ENCODE measurements around the gene GADD45GIP1.

The GADD45GIP1 gene

DNA sequence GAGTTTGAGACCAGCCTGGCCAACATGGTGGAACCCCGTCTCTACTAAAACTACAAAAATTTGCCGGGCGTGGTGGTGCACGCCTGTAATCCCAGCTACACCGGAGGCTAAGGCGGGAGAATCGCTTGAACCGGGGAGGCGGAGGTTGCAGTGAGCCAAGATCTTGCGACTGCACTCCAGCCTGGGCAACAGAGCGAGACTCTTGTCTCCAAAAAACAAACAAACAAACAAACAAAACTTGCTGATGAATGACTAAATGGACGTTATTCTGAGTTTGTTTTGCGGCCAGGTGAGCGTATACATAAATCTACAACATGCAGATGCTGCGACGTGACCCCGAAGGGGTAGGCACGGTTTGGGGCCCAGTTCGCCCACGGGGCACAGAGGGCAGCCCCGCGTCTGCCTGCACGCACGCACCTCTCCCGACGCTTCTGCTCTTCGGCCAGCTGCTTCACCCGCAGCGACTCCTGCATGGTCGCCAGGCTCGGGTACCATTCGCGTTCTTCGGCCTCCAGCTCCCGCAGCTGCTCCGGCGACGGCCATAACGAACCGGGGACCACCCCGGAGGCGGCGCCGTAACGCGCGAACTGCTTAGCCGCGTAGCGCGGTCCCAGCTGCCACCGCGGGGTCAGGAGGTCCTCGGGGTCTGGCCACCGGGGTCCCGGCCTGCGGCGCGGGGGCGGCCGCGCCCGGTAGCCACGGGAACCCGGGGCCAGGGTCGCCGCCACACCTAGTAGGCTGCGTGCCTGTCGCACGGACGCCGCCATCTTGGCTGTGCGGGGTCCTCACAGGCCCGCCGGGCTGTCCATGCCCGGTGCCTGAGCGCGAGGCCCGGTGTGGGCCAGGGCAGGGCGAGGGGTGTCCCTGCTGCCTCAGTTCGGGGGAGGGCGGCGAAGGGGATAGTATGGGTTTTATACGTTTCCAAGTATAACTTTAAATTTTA is at the start of gene GADD45GIP1:
Gene GADD45GIP1 (minus strand): TSS at position 778 of the 943 bp plus-strand sequence. CDS start 11 bp downstream, at position 767.
- peak; percentile 80 for DNase-seq

DNA sequence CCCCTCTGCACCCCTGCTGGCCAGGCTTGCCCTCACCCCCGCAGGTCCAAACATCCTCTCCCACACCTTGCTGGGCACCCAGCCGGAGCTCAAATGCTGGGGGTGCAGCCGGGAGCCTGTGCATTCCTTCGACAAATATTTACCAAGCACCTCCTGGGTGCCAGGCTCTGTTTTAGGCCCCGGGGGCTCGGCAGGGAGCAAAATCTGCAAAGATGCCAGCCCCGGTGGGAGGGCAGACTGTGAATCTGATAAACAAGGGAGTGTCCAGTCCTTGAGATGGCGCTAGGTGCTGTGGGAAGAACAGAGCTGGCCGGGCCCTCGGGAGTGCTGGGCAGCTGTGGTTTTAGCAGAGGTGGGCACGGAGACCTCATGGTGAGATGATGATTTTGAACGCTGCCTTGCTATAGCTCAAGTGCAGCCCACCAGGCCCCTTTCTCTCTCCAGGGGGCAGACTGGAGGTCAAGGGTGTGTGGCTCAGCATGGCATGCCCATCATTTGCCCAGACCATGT is 48.9 kb upstream of the GADD45GIP1 start:
- no peak for DNase-seq

DNA sequence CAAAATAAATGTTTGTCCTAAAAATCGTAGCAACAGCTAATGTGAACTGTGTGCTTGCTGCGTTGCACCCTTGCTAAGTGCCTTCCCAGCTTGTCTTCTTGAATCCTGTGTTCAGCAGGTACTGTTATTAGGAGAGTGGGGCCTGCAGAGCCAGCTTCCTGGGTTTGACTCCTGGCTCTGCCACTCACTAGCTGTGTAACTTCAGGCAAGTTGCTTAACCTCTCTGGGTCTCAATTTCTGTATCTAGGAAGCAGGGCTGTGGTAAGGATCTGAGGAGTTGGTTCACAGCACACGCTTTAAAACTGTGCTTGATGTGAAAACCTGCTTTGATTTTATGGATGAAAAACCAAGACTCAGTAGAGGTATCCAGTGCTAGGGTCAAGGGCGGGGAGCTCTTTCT is 48.2 kb upstream of the GADD45GIP1 start:
- no peak for DNase-seq

DNA sequence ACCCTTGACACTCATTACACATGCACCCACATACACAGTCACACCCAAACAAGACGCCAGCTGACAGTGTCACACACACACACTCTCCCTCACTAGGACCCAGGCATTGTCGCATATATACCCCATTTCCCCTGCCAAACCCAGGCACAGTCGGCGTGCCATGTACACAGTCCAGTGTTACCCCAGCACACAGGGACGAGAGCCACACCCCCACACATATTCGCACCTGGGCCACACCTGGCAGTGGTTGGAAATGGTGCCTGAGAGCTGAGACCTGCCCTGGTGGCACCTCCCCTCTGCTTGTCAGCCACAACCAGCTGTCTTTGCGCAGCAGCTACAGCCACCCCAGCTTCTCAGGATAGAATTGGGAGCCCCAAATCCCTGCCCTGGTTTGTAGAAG is 47.2 kb upstream of the GADD45GIP1 start:
- DNase-seq = no peak

DNA sequence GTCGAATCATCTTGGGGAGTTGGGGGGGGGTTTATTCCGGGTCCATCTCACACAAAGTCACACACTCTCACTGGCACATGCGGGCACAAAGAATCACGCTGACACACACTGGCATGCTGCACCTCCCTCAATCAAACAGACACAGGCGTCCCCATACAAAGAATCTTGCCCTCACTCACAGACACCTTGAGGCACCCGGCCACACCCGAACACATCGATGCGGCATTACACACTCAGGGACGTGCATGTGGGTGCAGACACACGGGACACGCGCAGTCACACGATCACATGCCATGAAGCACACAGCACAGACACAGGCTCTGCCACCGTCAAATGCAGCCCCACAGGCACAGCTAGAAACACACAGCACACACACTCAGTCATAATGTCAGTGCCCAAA is 46.1 kb upstream of the GADD45GIP1 start:
- no peak for DNase-seq

DNA sequence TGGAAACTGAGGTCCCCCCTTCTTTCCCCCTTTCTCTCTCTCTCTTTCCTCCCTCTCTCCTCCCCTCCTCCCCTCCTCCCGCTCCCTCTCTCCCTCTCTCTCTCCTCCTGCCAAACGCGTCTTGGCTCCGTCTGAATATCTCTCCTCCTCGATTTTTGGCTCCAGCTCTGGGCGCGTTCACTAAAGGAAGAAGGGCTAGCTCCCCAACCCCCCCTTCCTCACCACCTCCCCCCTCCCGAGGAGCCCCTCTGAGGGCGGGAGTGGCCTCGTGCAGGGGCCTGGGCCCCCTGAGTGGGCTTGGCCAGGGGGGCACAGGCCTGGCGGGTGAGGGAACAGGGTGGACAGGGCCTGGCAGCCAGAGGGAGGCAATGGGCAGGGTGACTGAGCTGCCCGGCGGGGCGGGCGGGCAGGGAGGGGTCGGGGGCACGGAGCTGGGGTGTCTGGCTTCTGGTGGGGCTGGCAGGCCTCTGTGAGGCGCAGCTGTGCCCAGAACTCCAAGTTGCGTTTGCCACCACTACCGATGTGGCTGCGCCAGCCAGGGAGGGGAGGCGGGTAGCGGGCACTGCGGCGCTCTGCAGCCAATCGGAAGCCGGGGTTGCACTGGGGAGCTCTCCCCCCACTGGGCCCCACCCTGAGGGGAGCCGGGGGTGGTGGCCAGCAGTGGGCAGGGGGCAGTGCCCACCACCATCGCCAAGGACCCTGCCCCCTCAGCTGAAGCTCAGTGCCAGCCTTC is 45.3 kb upstream of the GADD45GIP1 start:
- DNase-seq = no peak

DNA sequence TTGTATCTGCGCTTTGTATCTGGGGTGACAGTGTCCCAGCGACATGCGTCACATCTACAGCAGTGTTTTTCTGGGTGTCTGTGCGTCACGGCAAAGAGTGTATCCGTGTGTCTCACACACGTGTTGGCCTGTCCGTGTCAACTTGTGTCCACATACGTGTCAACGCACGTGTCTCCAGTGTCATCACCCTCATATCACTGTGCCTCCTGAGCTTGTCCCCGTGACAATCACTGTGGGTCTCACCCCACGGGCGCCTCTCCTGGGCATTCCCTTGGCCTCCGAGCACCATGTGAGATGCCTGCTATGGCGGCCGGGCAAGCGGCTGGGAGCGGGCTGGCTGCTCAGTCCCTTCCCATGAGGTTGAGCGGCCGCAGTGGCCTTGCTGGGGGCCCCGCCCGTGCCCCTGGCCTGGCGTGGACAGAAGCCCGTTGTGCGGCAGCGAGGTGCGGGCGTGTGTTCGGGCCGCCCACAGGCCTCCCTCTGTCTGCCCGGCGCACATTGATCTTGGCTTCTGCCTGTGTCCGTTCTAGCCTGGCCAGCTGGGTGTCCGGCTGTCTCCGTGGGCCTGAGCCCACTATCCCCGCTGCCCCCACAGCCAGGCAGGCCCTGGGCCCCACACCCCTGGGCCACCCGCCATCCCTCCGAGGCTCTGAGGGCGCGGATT is 44.6 kb upstream of the GADD45GIP1 start:
- DNase-seq = no peak

DNA sequence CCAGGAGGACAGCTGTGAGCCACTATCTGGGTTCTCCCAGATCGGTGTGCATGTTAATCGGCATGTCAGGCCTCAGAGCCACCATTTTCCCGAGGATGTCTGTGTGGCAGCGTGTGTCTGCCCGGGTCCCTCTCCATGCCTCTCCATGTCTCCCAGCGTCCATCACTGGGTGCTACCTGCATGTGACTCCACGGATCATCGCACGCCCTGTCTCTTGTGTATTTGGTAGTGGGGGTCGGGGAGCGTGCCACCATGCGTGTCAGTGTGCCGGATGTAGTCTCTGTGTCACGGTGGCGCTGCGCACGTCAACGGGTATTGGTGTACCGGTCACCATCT is 44.1 kb upstream of the GADD45GIP1 start:
- no peak for DNase-seq

DNA sequence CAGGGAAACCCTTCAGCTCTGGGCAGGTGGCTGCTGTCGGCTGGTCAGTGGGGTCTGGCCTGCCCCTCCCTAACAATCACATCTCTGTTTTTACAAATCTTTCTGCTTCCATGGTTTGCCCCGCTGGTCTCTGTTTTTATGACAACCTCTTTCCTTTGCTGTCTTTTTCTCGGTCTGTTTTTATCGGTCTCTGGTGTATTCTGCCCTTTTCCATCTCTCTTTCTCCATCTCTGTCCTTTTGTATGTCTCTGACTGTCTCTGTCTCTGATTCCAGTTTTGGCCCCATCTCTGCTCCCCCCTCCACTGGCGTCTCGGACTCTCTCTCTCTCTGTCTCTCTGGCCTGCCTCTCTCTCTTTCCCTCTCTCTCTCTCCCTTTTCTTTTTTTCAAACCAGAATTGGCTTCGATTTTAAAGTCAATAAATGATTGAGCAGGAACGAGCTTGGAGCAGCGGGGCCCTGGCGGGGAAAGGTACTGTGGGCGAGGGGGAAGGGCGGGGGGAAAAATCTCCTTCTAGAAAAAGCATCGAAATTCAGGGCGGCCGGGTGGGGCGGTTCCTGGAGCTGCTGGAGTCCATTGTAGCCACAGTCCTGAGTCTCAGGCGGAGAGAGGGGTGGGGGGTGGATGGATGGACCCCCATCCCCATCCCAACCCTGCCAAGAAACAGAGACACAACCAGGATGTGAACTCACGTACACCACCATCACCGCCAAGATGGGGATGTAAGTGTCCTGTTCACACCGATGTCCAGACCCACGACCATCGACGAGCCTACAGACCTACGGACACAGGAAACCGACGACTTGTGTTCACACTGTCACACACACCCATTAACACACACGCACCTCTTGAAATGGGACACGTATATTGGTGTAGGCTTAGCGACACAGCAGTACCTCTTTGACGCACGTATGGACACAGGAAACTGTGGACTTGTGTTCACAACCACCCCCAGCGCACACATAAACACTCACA is 41.2 kb upstream of the GADD45GIP1 start:
- DNase-seq = no peak

DNA sequence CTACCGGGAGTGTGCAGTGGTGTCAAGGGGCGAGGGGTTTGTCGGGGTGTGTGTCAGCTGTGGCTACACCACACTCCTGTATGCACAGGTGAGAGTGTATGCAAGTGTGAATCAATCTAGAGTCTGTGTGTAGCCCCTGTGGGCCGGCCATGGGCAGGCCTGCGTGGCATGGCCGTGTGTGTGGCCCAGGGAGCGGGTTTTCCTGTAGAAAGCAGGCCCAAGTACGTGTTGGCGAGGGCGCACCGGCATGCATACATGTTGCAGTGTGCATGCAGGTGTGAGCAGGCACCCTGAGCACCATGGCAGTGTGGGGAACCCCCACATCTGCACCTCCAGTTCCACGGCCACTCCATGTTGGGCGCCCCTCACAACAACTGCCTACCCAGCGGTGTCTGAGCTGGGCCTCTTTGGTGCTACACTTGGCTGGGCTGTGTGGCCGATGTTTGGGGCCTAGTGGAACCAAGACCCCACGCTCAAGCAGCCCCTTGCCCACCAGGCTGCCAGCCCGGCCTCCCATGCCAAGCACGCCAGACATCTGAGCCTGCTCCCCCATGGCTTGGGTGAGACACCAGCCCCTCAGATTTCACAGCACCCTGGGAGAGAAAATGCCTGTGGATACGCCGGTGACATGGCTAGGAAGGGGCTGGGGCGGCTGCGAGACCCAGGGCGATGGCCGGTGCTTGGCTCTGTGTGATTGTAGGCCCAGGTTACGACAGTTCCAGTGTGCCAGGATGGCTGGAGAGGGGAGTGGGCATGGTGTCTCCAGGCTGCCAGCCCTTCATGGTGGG is 40.4 kb upstream of the GADD45GIP1 start:
- no peak for DNase-seq

DNA sequence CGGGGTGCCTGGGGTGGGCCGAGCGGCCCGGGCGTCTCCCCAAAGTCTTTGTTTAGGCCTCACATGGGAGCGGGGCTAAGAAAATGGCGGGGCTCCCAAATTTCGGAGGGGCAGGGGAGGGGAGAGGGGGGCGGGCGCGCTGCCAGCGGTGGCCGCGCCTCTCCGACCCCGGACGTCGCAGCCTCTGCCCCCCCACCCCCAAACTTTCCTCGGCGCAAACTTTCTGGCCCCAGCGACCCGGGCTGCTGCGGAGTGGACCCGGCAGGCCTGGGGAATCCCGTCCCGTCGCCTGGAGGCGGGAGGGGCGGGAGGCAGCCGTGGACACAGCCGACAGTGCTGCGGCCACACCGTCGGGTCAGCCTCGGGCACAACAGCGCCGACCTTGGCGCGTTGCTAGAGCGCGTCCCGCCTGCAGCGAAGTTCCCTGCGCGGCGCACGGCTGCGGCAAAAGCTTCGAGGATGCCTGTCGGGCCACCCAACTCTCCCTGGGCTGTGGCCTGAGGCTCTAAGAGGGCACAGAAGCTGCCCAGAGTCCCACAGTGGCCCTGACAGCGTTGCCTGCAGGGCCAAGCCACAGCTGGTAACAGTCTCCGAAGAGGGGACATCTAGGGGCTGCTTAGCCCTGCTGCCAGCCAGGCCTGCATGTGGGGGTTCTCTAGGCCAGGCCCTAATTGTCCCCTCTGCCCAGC is 39.5 kb upstream of the GADD45GIP1 start:
- no peak for DNase-seq

DNA sequence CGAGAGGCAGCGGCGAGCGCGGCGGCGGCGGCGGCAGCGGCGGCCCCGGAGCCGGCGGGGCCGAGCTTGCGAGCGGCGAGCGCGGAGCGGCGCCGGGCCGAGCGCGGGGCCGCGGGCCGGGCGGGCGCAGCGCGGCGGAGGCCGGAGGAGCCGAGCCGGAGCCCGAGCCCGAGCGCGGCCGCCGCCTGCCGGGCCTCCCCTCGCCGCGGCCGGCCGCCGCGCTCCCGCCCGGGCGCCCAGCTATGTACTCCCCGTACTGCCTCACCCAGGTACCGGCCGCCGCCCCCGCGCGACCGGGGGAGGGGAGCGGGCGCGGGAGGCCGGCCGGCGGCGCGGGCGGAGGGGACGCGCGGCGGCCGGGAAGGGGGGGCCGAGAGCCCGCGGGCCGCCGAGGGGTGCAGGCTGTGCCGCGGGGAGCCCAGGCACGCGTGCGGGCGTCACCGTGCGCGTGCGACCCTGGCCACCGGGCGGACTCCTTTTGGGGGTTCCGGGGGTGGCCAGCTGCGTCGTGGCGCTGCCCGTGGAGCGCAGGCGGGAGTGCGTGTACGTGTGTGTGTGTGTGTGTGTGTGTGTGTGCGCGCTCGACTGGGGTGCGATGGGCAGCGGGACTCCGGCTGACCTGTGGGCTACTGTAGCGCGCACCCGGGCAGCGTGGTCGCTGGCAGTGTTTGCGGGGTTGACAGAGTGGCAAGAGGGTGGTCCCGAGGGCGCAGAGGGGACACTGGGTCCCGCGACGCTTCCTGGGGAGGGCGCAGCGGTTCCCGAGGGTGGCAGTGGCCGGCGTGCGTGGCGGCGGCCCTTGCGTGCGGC is 38.8 kb upstream of the GADD45GIP1 start:
- no peak for DNase-seq

DNA sequence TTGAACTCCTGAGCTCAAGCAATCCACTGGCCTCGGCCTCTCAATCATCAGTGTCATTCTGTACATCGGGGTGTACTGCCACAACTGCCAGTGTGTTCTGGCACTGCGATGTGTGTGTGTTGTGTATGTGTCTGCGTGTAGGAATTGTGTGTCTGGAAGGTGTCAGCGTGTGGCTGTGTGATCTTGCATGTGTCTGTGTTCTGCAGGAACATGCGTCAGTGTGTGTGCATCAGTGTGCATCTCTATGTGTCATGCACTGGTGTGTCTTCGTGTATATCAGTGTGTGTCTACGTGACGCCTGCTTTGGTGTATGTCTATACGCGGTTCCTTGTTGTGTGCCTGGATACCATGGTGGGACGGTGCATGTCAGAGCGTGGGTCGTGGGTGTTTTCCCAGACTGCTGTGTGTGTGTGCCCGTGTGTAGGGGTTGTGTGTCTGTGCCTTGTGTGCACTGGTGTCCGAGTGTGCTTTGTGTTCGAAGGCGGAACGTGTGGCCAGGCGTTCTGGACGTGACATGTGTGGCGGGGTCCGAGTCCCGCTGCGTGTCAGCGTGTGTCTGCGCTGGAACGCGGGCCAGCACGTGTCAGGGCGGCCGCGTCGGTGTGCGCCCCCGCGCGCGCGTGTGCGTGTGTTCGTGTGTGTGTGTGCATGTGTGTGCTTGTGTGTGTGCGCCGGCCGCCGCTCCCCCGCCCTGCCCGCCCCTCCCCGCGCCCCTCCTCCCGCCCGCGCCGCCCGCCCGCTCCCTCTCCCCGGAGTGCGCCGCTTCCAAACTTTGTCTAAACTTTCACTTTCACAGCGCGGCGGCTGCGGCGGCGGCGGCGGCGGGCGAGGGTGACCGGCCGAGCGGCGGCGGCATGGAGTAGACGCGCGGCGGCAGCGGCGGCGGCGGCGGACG is 37.9 kb upstream of the GADD45GIP1 start, which contains the start of gene NFIX:
Gene NFIX (plus strand): TSS at position 775 of the 895 bp plus-strand sequence. CDS start 363 bp downstream, outside the sequence.
- peak; percentile 49 for DNase-seq

DNA sequence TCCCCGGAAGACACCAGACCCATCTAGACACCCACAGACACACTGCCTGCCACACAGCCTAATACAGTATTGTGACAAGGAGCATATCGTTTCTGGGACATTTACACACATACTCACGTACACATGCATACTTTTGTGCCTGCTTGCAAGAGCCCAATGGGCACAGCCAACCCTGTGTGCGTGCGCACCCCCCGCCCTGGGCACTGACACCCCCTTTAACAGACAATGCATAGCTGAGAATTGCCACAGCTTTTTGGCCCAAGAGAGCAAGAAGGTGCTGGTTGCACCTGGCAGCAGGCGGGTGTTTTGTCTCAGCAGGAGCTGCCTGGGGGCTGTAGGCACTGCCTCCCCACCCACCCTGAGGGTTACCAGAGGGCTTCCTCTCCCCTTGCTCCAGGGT is 36.5 kb upstream of the GADD45GIP1 start:
- DNase-seq = no peak

DNA sequence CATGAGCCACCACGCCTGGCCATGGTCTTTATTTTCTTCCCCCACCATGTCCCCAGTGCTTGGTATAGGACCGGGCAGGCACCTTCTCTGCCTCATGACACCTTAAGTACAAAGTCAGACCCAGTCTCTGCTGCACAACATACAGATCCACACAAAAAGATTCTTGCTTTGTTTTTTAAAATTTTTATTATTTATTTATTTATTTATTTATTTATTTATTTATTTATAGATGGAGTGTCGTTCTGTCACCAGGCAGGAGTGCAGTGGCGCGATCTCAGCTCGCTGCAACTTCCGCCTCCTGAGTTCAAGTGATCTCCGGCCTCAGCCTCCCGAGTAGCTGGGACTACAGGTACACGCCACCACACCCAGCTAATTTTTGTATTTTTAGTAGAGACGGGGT is 35.7 kb upstream of the GADD45GIP1 start:
- DNase-seq = no peak

DNA sequence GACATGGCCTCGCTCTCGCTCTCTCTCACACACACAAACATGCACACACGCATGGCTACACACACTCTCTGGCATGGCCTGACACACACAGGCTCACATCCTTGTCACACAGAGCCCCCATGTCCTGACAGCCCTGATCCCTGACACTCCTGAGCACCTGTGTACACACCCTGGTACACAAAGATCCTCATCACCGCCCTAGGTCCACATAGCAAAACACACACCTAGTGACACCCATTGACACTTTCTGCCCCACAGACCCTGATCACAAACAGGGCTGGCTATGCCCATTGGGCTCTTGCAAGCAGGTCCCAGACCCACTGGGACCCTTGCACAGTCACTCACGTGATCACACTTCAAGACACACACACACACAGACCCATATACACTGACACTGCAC is 34.3 kb upstream of the GADD45GIP1 start:
- no peak for DNase-seq

DNA sequence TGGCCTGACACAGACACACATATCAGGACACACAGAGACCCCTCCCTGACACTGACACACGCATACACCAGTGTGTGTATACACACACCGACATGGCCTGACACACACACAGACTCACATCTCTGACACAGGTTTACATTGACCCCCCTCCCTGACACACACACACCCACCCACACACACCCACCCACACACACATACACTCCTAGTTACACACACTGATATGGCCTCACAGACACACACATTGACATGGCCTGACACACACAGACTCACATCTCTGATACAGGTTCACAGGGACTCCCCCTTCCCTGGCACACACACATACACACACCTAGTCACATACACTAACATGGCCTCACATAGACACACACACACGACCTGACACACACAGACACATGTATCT is 33.8 kb upstream of the GADD45GIP1 start:
- no peak for DNase-seq

DNA sequence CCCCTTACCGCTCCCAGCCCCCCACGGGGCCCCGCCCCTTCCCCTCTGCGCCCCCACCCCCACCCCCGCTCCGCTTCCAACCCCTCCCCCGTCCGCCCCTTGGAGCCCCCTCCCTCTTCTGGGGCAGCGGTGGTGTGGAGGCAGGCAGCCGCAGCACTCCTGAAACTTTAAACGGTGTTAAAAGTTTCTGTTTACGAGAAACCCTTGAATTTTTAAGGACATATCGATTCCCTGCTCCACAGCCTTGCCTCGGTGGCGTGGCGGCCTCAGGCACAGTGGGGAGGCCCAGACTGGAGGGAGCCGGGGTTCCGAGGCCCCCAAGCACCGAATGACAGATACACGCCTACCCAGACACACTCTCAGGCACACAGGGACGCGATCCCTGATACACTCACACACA is 33.4 kb upstream of the GADD45GIP1 start:
- no peak for DNase-seq

DNA sequence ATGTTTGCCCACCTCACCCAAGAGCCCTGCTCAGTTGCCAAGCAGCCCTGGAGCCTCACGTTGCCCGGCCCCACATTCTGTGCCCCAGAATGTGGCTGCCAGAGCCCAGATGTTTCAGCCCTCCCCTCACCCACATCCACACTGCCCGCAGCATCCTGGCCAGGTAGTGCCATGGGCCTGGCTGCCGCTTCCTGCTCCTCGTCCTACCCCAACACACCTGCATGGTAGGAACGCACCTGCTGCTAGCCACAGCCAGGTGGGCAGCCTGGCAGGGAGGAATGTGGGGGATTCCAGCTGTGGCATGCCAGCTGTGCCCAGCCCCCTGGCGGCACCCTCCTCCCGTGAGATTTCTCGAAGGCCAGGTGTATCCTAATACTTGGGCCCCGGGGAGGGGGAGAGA is 30.8 kb upstream of the GADD45GIP1 start:
- DNase-seq = no peak

All from CD4-positive, alpha-beta T cell treated with Interleukin-15 for 1 hour (primary cell).